OCI-LY7 (cell line): Measurements from ENCODE around the gene SHLD1.

Experiments
- CTCF ChIP-seq: fragments of 200-600 bp; sonication (generic); conservative IDR thresholded peaks from 2 replicates; pipeline ENCODE4 v1.5.1; 2014; ENCODE audit warnings: mild to moderate bottlenecking, antibody characterized with exemption, low read length, moderate library complexity, mixed read lengths
- EZH2phosphoT487 ChIP-seq: fragments of 200-600 bp; sonication (generic); IDR thresholded peaks from 2 replicates; pipeline ENCODE4 v1.6.1; 2018; ENCODE audit warnings: low read depth, borderline replicate concordance, mild to moderate bottlenecking, mixed run types, antibody characterized with exemption, low read length, moderate library complexity, mixed read lengths

- no peak for TF ChIP-seq CTCF
- no peak for TF ChIP-seq EZH2phosphoT487
These were observed 120.4 kb downstream of the SHLD1 start for GRCh38 chr20:5870568-5870981.
